OCI-LY1 (cell line): ENCODE measurements around the gene GALNTL6.

Experiments used
- H2AFZ ChIP-seq: fragments of 200-600 bp; sonication (generic), shearing (Covaris generic); 2 replicates; pipeline ENCODE4 v1.6.0; 2014; ENCODE audit warnings: antibody characterized with exemption, mild to moderate bottlenecking, low read length
- H3F3A ChIP-seq: fragments of 200-600 bp; sonication (generic), shearing (Covaris generic); 2 replicates; pipeline ENCODE4 v1.6.0; 2014; ENCODE audit warnings: mild to moderate bottlenecking, antibody characterized with exemption, low read length, moderate library complexity; ENCODE audit not compliant: insufficient read depth
- H3K27ac ChIP-seq: fragments of 200-600 bp; sonication (generic); 2 replicates; pipeline ENCODE4 v1.5.1; 2014; ENCODE audit warnings: low read length, mixed run types, mild to moderate bottlenecking, low read depth; ENCODE audit not compliant: poor library complexity, severe bottlenecking
- H3K27me3 ChIP-seq: fragments of 200-600 bp; sonication (generic); 2 replicates; pipeline ENCODE4 v1.6.0; 2014; ENCODE audit warnings: antibody characterized with exemption, mild to moderate bottlenecking, low read length, moderate library complexity; ENCODE audit not compliant: insufficient read depth
- H3K36me3 ChIP-seq: fragments of 200-600 bp; sonication (generic); 2 replicates; pipeline ENCODE4 v1.6.1; 2014; ENCODE audit warnings: mild to moderate bottlenecking, antibody characterized with exemption, low read length, moderate library complexity, mixed read lengths; ENCODE audit not compliant: insufficient read depth
- H3K4me1 ChIP-seq: fragments of 200-600 bp; sonication (generic); 2 replicates; pipeline ENCODE4 v1.5.1; 2014; ENCODE audit warnings: mild to moderate bottlenecking, low read length, moderate library complexity; ENCODE audit not compliant: insufficient read depth, severe bottlenecking
- H3K4me2 ChIP-seq: fragments of 200-600 bp; sonication (generic), shearing (Covaris generic); 2 replicates; pipeline ENCODE4 v1.6.1; 2014; ENCODE audit warnings: low read length
- H3K4me3 ChIP-seq: fragments of 200-600 bp; sonication (generic); 2 replicates; pipeline ENCODE4 v1.5.1; 2014; ENCODE audit warnings: low read length, low read depth, mild to moderate bottlenecking, mixed read lengths; ENCODE audit not compliant: poor library complexity, severe bottlenecking
- H3K79me2 ChIP-seq: fragments of 200-600 bp; shearing (Covaris generic); 2 replicates; pipeline ENCODE4 v1.6.1; 2016; ENCODE audit warnings: mixed run types, low read length, mixed read lengths; ENCODE audit not compliant: insufficient read depth
- H3K9ac ChIP-seq: fragments of 200-600 bp; sonication (generic), shearing (Covaris generic); 2 replicates; pipeline ENCODE4 v1.6.1; 2014; ENCODE audit warnings: mild to moderate bottlenecking, low read length, mixed read lengths
- H3K9me2 ChIP-seq: fragments of 200-600 bp; sonication (generic), shearing (Covaris generic); 2 replicates; pipeline ENCODE4 v1.6.1; 2014; ENCODE audit warnings: low read depth, mild to moderate bottlenecking, low read length, mixed read lengths
- H3K9me3 ChIP-seq: fragments of 200-600 bp; shearing (Covaris generic); 2 replicates; pipeline ENCODE4 v1.6.1; 2014; ENCODE audit warnings: low read length, mixed read lengths
- H4K20me1 ChIP-seq: fragments of 200-600 bp; sonication (generic), shearing (Covaris generic); 2 replicates; pipeline ENCODE4 v1.6.0; 2016; ENCODE audit warnings: mild to moderate bottlenecking, low read length; ENCODE audit not compliant: insufficient read depth
- EZH2 ChIP-seq: fragments of 200-600 bp; sonication (generic), shearing (Covaris generic); IDR thresholded peaks from 2 replicates; pipeline ENCODE4 v1.8.0; 2017; ENCODE audit warnings: borderline replicate concordance, mixed run types, mild to moderate bottlenecking, antibody characterized with exemption, low read length, moderate library complexity, mixed read lengths
- TF ChIP-seq, protein P1 (sequence below): fragments of 200-600 bp; sonication (generic), shearing (Covaris generic); IDR thresholded peaks from 2 replicates; pipeline ENCODE4 v1.5.1; 2017; ENCODE audit warnings: mild to moderate bottlenecking, antibody characterized with exemption, low read length, moderate library complexity, mixed read lengths

GALNTL6 gene

GRCh38 chr4:172813359-172813923, 1000.2 kb downstream of the GALNTL6 start:
- no peak overlapping the region for H3K4me2 ChIP-seq
- H3K36me3 ChIP-seq = no peaks in the 10 kb centered on the region
- no peaks in the 10 kb centered on the region for H3K27me3 ChIP-seq
- no peaks in the 10 kb centered on the region for H3K79me2 ChIP-seq
- H3F3A ChIP-seq = no peaks in the 10 kb centered on the region
- H2AFZ ChIP-seq = no peak overlapping the region
- H3K9me3 ChIP-seq = no peaks in the 10 kb centered on the region
- no peak overlapping the region for H3K27ac ChIP-seq
- no peak overlapping the region for H3K9ac ChIP-seq
- no peaks in the 10 kb centered on the region for H4K20me1 ChIP-seq
- no peaks in the 10 kb centered on the region for H3K9me2 ChIP-seq
- TF ChIP-seq, protein P1, sequence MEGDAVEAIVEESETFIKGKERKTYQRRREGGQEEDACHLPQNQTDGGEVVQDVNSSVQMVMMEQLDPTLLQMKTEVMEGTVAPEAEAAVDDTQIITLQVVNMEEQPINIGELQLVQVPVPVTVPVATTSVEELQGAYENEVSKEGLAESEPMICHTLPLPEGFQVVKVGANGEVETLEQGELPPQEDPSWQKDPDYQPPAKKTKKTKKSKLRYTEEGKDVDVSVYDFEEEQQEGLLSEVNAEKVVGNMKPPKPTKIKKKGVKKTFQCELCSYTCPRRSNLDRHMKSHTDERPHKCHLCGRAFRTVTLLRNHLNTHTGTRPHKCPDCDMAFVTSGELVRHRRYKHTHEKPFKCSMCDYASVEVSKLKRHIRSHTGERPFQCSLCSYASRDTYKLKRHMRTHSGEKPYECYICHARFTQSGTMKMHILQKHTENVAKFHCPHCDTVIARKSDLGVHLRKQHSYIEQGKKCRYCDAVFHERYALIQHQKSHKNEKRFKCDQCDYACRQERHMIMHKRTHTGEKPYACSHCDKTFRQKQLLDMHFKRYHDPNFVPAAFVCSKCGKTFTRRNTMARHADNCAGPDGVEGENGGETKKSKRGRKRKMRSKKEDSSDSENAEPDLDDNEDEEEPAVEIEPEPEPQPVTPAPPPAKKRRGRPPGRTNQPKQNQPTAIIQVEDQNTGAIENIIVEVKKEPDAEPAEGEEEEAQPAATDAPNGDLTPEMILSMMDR = no peak
- no peak for TF ChIP-seq EZH2
- no peaks in the 10 kb centered on the region for H3K4me1 ChIP-seq
- H3K4me3 ChIP-seq = no peak overlapping the region

DNA sequence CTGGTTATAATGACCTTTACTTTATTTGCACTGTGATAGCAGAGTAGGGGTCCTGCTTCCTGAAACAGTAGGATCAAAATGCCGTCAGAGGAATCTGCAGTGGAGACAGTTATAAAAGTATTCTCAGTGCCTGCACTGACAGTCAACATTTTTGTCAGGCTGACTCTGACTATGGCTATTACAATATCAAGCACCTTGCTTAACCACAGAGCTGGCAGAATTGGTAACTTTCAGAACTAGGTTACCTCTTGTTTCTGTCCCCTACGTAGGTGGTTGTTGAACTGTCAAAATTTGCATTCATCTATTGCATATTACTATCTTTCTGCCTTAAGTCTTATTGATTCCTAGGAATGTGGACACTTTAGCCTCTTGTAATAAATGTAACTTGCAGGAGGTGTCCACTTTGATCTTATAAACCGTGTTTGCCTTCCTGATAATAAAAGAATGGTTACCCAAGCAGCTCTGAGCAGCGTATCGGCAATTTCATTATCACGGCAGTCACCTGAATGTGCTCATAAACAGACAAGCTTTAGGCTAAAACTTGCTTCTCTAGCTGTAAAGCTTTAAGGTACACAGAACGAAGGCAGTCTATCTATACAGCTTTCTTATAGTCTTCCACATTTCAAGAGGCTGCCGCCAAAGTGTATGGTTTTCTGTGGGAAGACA, 1002.4 kb downstream of the GALNTL6 start:
- Histone ChIP-seq H4K20me1 (no peaks in the 10 kb centered on the region), H2AFZ (no peak overlapping the region), H3K36me3 (no peaks in the 10 kb centered on the region), H3K9me3 (no peaks in the 10 kb centered on the region), H3K27me3 (no peaks in the 10 kb centered on the region), H3K27ac (no peak overlapping the region), H3K79me2 (no peaks in the 10 kb centered on the region), H3K4me1 (no peaks in the 10 kb centered on the region), H3K9me2 (no peaks in the 10 kb centered on the region), H3K4me2 (no peak overlapping the region), H3K4me3 (no peak overlapping the region), H3K9ac (no peak overlapping the region), H3F3A (no peaks in the 10 kb centered on the region)
- TF ChIP-seq, protein P1 = no peak
- no peak for TF ChIP-seq EZH2

DNA sequence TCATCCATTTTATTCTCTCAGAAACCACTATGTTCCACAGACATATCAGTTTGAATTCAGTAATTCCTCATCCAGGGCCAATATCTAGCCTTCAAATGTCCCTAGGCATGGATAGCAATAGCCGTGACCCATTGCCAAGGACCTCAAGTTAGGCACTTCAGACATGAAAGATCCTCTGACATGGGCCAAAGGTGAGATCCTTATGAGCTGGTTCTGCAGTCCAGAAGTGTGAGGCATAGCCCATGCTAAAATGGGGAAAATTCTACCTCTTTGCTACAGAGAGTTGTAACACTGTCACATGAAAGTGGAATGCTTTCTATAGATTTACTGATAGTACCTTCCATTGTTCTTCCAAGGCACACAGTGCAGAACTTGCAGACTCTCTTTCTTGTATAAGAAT, 1005.7 kb downstream of the GALNTL6 start:
- Histone ChIP-seq H3F3A (no peaks in the 10 kb centered on the region), H3K4me3 (no peak overlapping the region), H3K27me3 (no peaks in the 10 kb centered on the region), H3K4me2 (no peak overlapping the region), H2AFZ (no peak overlapping the region), H3K9me3 (no peaks in the 10 kb centered on the region), H3K9ac (no peak overlapping the region), H3K9me2 (no peaks in the 10 kb centered on the region), H3K36me3 (no peaks in the 10 kb centered on the region), H3K27ac (no peak overlapping the region), H3K79me2 (no peaks in the 10 kb centered on the region), H3K4me1 (no peaks in the 10 kb centered on the region), H4K20me1 (no peaks in the 10 kb centered on the region)
- TF ChIP-seq EZH2 = no peak
- TF ChIP-seq, protein P1 = no peak
